HFF-Myc (cell line): ENCODE data around the gene CA6.
"Not testable (repeated sequence)": the region's sequence is repeated elsewhere in the genome, so short reads cannot be mapped to it uniquely, and the experiment has no call there.

Experiments
- DNase-seq: peaks from one replicate; pipeline ENCODE4 v3.0.0-alpha.2; 2011; ENCODE audit warnings: low read depth; ENCODE audit errors: extremely low read depth
- H3K4me3 ChIP-seq: replicated peaks from 2 replicates; pipeline ENCODE4 v1.5.1; 2011; ENCODE audit warnings: low read depth, mild to moderate bottlenecking, control low read depth, low read length
- TF ChIP-seq, protein P1 (sequence below): IDR thresholded peaks from 2 replicates; pipeline ENCODE4 v1.5.1; 2012; ENCODE audit warnings: mild to moderate bottlenecking, low read depth, low read length, control low read depth; ENCODE audit errors: missing control alignments

The CA6 gene

DNA sequence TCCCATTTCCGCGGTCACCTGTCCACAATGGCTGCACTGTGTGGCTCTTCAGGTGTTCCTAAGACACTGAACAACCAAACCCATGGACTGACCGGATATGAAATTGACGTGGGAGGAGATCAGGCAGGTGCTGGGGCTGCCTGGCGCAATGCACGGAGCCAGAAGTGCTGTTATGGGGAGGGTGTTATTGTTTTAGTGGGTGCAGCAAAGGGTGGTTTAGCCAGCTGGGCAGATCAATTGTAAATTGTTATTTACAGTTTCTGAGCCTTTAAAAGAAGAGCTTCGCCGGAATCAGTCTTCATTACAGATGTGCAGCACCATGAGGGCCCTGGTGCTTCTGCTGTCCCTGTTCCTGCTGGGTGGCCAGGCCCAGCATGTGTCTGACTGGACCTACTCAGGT lies at the start of gene CA6:
TSS of gene CA6 (plus strand) at position 301 of the 400 bp plus-strand sequence. CDS start at position 320, 19 bp downstream.
- no peak for DNase-seq
- TF ChIP-seq, protein P1, sequence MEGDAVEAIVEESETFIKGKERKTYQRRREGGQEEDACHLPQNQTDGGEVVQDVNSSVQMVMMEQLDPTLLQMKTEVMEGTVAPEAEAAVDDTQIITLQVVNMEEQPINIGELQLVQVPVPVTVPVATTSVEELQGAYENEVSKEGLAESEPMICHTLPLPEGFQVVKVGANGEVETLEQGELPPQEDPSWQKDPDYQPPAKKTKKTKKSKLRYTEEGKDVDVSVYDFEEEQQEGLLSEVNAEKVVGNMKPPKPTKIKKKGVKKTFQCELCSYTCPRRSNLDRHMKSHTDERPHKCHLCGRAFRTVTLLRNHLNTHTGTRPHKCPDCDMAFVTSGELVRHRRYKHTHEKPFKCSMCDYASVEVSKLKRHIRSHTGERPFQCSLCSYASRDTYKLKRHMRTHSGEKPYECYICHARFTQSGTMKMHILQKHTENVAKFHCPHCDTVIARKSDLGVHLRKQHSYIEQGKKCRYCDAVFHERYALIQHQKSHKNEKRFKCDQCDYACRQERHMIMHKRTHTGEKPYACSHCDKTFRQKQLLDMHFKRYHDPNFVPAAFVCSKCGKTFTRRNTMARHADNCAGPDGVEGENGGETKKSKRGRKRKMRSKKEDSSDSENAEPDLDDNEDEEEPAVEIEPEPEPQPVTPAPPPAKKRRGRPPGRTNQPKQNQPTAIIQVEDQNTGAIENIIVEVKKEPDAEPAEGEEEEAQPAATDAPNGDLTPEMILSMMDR, result no peak
- no peak within 1 kb of the TSS for H3K4me3 ChIP-seq

DNA sequence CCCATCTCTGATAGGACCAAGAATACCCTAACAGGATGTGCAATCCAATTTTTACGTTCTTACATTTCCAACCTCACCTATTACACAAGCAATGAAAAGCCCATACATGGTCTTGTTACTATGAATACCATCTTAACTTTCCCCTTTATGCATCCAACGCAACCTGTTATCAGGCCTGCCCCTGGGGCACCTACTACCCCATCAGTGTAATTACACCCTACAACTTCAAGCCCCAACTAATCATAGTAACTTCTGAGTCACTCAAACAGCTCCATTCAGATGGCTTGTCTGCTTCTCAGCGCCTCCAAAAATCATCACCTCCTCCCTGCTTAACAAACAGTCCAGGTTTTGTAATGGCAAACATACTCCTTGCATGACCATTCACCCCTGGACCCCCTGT lies 48.9 kb upstream of the CA6 start:
- DNase-seq, H3K4me3 ChIP-seq: not testable (repeated sequence)

DNA sequence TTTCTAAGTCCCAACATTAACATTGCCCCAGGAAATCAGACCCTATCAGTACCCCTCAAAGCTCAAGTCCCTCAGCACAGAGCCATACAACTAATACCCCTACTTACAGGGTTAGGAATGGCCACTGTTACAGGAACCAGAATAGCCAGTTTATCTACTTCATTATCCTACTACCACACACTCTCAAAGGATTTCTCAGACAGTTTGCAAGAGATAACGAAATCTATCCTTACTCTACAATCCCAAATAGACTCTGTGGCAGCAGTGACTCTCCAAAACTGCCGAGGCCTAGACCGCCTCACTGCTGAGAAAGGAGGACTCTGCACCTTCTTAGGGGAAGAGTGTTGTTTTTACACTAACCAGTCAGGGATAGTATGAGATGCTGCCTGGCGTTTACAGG lies 48.2 kb upstream of the CA6 start:
- not testable (repeated sequence) for H3K4me3 ChIP-seq, DNase-seq

GRCh38 chr1:8898418-8898817 lies 47.2 kb upstream of the CA6 start:
- not testable (repeated sequence) for H3K4me3 ChIP-seq, DNase-seq

GRCh38 chr1:8899046-8899445 lies 46.6 kb upstream of the CA6 start:
- TF ChIP-seq, protein P1, result no peak
- no peak overlapping the region for H3K4me3 ChIP-seq
- DNase-seq, result no peak

DNA sequence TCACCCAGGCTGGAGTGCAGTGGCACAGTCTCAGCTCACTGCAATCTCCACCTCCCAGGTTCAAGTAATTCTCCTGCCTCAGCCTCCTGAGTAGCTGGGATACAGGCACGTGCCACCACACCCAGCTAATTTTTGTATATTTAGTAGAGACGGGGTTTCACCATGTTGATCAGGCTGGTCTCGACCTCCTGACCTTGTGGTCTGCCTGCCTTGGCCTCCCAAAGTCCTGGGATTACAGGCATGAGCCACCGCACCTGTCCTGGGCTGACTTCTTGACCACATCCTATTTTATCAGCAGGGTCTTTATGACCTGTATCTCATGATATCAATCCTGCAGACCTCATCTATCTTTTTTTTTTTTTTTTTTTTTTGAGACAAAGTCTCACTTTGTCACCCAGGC lies 45.0 kb upstream of the CA6 start:
- DNase-seq, result not testable (repeated sequence)

GRCh38 chr1:8902765-8903164 lies 42.9 kb upstream of the CA6 start:
- TF ChIP-seq, protein P1, result peak; percentile 26
- no peak overlapping the region for H3K4me3 ChIP-seq
- no peak for DNase-seq

More for the DNA sequence above, 45.0 kb upstream of the CA6 start:
- H3K4me3 ChIP-seq, result not testable (repeated sequence)

- TF ChIP-seq, protein P1, result no peak
- no peak overlapping the region for H3K4me3 ChIP-seq
- DNase-seq, result no peak
Observed at GRCh38 chr1:8903410-8903809, 42.3 kb upstream of the CA6 start.

- TF ChIP-seq, protein P1, result no peak
- DNase-seq, result peak; percentile 97
Observed at GRCh38 chr1:8903908-8904650, 41.6 kb upstream of the CA6 start.

More at GRCh38 chr1:8903908-8904650, 41.6 kb upstream of the CA6 start:
- no peak overlapping the region for H3K4me3 ChIP-seq
